ENCODE results near the gene NECAB2.

NECAB2 gene

DNA sequence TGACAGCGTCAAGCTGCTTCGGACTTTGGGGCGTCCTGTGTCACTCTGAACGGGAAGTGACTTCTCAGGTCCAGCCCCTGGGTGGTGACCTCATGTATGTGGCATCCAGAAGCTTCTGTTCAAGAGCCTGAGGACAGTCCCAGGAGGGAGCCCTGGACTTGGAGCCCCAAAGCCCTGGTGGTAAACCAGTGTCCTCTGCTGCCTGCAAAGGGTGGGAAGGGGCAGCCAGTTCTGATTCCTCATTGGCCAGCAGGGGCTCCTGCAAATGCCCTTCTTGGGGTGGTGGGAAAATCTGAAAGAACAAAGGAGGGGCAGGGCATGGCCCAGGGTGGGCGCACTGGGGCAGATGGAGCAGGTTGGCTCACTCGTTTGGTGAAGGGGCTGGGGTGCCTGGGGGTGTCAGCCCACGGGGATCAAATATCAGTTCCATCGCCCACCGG lies 13.4 kb upstream of the NECAB2 start:
- peak overlapping the region; percentile 96 to 98 for H3K27ac ChIP-seq

DNA sequence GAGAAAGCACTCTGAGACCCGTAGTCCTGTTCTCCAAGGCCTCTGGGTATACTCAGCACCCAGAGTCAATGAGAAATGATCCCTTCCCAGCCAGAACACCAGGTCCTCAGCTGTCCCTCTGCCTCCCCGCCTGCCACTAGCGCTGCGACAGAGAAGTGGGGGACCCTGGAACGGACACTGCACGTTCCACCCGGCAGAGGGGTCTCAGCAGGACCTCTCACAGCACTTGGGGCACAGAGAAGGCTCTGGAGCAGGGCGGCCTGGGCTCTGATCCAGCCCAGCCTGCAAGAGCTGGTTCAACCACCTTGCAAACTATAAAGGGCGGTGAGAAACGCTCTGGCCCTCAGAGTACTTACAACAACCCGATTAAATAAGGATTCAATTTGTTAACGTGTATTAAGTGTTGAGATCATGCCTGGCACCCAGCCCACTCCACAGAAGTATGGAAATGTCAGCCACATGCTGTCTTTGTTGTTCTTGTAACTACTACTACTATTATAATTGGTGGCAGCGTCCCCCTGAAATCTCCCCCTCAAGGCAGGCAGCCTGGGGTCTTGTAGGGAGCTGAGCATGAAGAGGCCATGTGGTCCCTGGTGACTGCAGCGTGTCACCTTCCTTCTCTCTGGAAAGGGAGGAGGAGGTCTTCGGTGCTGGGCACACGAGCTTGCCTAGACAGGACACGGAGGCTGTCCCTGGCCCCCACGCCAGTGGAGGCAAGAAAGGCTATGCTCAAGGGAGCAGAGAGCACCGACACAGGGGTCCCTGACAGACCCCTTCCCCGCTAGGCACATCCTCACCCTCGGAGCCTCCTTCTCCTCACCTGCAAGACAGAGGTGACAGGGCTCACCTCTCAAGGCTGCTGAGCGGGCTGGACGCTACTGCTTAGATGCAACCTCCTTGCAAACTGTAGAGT lies 12.6 kb upstream of the NECAB2 start:
- H3K4me3 ChIP-seq = no peak overlapping the region
- no peak for DNase-seq (ENCODE audit: low spot score)
- H3K27ac ChIP-seq = peak overlapping the region; percentile 52 to 96
- TF ChIP-seq, protein P1, sequence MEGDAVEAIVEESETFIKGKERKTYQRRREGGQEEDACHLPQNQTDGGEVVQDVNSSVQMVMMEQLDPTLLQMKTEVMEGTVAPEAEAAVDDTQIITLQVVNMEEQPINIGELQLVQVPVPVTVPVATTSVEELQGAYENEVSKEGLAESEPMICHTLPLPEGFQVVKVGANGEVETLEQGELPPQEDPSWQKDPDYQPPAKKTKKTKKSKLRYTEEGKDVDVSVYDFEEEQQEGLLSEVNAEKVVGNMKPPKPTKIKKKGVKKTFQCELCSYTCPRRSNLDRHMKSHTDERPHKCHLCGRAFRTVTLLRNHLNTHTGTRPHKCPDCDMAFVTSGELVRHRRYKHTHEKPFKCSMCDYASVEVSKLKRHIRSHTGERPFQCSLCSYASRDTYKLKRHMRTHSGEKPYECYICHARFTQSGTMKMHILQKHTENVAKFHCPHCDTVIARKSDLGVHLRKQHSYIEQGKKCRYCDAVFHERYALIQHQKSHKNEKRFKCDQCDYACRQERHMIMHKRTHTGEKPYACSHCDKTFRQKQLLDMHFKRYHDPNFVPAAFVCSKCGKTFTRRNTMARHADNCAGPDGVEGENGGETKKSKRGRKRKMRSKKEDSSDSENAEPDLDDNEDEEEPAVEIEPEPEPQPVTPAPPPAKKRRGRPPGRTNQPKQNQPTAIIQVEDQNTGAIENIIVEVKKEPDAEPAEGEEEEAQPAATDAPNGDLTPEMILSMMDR (IDR thresholded peaks at IDR 0.05) = no peak

More for the DNA sequence above, 13.4 kb upstream of the NECAB2 start:
- TF ChIP-seq, protein P1 (IDR thresholded peaks at IDR 0.05) = no peak
- H3K4me3 ChIP-seq = peak overlapping the region; percentile 78
- peak; percentile 82 for DNase-seq (ENCODE audit: low spot score)

DNA sequence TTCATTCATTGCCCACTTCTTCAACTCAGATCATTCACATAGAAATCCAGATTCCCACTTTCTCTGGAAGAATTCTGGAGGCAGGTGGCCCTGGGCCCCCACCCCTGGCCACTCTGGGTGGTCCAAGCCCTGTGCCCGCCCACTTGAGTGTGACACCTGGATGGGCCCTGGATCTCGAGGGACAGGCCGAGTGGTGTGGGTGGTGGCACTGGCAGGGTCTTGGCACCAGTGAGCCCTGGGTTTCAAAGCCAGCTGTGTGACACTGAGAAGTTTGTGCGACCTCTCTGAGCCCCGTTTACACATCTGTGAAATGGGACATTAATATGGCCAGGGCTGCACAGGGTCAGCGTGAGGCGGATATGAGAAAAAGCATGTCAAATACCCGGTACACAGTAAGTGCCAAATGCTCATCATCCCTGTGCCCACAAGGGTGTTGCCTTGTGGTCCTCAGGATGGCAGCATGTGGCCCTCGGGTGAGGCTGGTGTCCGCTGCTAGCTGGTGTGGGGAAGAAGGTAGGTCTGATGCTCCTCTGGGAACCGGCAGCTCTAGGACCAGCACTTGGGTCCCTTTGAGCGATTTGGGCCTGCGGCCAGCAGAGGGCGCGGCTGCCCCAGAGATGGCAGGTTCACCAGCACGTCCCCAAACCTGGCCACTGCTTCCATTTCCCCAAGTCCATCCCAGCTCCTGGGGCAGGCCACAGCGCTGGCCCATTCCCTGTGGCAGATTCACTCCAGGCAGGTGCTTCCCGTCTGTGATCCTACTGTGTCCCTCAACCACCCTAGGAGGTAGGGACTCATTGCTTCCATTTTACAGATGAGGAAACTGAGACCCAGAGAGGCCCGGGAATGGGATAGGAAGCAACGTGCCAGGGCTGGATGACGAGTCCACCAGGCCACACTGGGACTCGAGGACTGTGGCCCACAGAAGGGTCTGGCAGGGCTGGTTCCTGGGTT lies 11.4 kb upstream of the NECAB2 start:
- peak; percentile 86 for DNase-seq (ENCODE audit: low spot score)
- H3K27ac ChIP-seq = peak overlapping the region in 1 of 2 donors; percentile 9
- TF ChIP-seq, protein P1 (IDR thresholded peaks at IDR 0.05) = peak; percentile 60
- no peak overlapping the region for H3K4me3 ChIP-seq

DNA sequence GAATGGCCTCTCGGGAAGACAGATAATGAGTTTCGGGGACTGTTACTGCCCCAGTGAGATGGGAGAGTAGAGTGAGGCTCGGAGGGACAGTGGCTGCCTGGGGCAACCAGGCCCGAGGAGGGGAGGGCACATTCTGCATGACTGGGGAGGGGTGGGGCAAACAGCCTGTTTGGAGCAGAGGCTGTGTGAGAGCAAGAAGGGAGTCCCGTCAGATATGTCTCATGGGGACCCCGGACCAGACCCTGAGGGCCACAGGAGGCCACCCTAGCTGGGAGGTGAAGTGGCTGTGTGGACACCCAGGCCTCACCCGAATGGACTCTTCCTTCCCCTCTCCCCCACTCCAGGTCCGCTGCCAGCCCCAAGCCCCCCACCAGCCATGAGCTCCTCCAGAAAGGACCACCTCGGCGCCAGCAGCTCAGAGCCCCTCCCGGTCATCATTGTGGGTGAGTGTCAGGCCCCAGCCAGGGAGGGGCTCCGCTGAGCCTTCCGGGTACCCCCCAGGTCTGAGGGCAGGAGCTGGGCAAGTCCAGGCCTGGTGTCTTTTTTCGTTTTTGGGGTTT lies 10.7 kb upstream of the NECAB2 start:
- Histone ChIP-seq H3K4me3 (no peak overlapping the region), H3K27ac (peak overlapping the region in 1 of 2 donors; percentile 9)
- TF ChIP-seq, protein P1 (IDR thresholded peaks at IDR 0.05) = no peak
- no peak for DNase-seq (ENCODE audit: low spot score)

DNA sequence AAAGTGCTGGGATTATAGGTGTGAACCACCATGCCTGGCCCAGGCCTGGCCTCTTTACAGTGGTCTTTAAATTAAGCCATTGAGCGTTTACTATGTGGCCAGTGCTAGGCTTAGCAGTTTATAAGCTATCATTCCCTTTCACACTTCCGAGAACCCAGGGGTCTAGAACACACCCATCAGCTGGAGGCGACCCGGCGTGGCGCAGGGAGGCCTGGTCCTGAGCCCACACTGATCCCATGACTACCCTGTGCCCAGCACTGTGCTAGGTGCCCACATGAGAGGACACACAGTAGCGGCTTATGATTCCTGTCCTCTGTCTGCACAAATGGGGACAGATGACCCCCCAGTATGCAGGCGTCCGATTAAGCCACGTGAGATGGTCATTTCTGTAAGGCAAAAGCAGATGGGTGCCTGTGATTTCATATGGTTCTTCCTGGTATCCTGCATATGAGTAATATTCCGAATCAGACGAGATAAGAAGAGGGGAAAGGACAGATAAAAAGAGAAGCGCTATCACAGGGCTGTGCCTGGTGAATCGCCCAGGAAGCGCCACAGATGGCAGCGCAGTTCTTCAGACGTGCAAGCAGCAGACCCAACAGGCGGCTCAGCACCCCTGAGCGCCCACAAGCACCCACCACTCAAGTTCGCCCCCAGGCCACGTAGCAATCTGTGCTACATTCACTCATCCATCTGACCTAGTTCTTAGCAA lies 9.8 kb upstream of the NECAB2 start:
- H3K27ac ChIP-seq = no peak overlapping the region
- no peak for DNase-seq (ENCODE audit: low spot score)
- H3K4me3 ChIP-seq = no peak overlapping the region
- TF ChIP-seq, protein P1 (IDR thresholded peaks at IDR 0.05) = no peak

DNA sequence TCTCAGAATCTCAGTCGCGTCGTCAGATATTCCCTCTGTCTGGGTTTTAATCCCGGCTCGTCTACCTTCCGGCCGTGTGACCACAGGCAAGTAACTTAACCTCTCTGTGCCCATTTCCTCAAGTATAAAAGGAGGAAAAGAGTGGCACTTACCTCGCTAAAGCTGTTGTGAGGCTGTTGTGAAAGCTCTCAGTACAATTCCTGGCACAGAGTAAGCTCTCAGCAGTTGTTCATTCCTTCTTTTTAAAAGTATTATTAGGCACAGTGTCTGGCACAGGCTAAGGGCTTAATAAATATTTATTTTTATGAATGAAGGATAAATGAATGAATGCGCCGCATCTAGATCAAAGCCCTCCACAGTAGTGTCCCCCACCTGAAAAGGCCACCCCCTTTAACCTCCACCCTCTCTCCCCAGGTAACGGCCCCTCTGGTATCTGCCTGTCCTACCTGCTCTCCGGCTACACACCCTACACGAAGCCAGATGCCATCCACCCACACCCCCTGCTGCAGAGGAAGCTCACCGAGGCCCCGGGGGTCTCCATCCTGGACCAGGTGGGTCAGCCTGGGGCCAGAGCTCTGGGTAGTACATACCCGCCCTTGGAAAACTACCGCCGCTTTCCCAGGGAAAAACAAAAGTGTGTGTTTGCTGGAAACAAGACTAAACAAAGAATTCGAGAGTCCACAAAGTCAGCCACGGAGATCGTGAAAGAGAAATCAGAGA lies 9.0 kb upstream of the NECAB2 start:
- Histone ChIP-seq H3K27ac (no peak overlapping the region), H3K4me3 (no peak overlapping the region)
- DNase-seq (ENCODE audit: low spot score) = no peak
- TF ChIP-seq, protein P1 (IDR thresholded peaks at IDR 0.05) = no peak

Measured in coronary artery (tissue), 2 donors.